Ramos (cell line): Measurements from ENCODE around the gene MRPL23.

ENCODE experiments used
- in situ Hi-C: fragments of 300-500 bp; cut with MboI; formaldehyde crosslinking; loops from one replicate; pipeline ENCODE4 v1.14.3; 2022; ENCODE audit warnings: low sequenced_read_pairs; ENCODE audit not compliant: unreplicated experiment

Gene MRPL23

DNA sequence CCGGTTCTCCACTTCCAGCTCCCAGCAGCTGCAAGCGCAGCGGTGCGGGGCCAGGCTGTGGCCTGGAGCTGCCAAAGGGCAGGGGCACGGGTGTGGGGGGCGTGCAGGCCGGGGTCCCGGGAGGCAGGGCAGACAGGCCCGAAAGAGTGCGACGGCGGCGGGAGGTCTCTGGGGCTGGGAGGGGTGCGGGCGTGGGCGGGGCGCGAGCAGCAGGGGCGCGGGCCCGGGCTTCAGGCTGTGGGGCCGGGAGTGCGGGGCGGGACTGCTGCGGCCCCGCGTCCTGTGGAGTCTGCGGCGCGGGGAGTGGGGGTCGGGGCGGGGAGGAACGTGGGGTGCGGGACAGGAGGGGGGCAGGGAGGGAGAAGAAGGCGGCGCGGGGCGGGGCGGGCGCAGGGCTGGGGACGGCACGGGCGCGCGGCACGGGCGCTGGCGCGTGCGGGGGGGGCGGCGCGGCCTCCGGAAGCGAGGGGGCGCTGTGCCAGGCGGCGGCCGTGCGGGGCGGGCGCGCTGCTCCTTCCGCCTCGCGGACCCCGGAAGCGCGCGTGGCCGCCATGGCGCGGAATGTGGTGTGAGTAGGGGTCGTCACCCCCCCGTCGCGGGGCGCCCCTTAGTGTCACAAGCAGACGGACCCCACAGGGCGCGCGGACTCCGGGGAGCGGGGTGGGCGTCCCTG is at the start of gene MRPL23:
Gene MRPL23, plus strand, starts transcription at position 521 of the 673 bp plus-strand sequence. Its CDS starts 31 bp downstream, at position 552.
- in situ Hi-C loops = no loop called here

DNA sequence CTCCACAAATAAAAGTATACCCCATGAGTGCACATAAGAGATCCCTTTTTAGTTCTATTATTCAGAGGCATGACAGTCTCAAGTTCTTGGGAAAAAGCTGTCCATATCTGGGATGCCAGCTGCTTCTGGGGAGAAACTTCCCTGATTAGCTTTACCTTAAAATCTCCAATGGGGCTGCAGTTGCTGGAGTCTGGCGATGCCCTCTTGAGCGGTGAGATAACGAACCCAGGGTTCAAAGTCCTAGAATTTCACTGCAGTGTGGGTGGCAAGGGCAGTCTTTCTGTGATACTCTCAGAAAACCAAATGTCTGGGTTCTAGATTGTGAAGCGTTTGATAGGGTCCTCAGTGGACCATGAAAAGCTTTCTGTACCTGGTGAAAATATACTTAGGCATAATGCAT is 48.0 kb upstream of the MRPL23 start:
- in situ Hi-C loops = no loop called here

DNA sequence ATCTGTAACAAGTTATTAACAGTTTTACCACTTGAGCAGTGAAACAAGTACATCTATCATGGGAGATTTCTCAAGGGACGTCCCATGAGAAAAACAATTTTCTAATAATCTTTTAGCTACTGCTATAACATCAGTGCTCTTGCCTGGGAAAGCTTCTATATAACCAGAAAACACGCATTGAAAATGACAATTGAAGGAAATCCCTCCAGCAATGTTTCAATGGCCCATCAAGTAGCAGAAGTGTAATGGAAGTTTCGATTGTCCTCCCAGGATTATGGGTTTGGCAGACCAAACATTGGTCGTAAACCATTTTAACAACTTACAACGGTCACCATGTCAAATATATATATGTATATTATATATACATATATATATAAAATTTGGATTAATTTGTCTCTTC is 47.4 kb upstream of the MRPL23 start:
- in situ Hi-C loops = no loop called here

DNA sequence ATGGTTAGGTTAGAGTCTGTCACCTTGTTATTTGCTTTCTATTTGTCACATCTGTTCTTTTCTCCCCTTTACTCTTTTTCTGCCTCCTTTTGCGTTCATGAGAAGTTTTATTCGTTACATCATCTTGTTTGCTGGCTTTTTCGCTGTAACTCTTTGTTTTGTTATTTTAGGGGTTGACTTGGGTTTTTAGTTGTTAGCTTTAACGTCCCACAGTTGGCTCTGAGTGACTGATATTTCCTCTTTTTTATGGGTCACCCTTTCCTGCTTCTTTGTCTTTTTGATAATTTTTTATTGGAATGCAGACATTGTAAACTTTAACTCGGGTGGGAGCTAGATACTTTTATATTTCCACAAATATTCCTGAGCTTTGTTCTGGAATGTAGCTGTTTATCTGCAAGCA is 41.0 kb upstream of the MRPL23 start:
- in situ Hi-C loops = no loop called here

DNA sequence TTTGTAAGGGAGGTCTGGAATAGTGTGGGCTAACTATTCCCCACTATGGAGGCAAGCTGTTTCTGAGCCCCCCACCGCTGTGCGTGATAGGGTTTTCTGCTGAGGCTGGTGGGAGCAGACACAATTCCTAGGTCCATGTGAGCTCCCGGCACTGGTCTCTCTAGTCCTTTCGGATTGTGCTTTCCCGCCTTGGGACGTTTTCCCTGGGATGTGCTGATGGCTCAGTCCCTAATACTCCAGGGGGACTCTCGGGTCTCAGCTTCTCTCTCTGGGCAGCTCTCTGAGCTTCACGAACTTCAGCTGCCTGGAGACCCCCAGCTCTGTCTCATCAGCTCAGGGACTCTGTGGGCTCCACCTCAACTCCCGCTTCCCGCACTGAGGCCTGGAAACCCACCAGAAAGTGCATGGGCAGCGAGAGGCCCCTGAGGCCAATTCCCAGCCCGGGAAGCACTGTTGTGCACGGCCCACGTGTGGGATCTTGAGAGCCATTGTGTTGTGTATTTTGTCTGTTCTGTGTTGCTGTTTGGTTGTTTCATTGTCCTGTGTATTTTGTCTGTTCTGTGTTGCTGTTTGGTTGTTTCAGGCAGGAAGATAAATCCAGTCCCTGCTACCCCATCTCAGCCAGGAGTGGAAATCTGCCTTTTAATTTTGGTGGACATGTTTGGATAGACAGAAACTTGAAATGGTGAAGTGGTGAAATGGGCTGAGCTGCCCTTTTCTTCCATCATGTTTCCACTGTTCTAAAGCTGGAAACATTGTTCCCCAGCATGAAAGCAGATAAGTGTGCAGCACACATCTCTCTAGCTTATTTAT is 40.3 kb upstream of the MRPL23 start:
- in situ Hi-C loops = no loop called here

DNA sequence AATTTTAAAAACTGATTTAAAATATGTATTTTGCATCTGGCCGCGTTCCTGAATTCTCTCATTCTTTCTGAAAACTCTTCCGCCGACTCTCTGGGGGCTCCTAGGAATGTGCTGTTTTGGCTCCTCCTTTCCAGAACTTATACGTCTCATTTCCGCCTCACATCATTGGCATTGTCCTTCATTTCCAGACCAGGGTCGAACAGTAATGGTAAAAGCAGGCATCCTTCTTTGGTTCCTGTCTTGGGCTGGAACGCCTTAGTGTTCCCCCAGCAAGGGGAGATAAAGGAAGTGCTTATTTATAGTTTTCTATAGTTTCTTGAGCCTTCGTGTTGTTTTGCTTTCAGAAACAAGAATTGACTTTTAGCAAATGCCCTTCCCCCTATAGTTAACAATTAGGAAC is 38.5 kb upstream of the MRPL23 start:
- in situ Hi-C loops = no loop called here

DNA sequence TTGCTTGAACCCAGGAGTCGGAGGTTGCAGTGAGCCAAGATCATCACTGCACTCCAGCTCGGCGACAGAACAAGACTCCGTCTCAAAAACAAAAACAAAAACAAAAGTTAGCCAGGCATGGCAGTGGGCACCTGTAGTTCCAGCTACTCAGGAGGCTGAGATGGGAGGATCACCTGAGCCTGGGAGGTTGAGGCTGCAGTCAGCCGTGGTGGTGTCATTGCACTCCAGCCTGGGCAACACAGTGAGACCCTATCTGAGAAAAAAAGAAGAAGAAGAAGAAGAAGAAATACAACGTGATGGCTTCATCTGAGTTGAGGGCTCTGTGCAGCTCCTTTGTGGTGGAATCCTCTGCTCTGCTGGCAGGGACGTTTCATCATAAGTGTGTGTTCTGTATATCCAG is 37.6 kb upstream of the MRPL23 start:
- in situ Hi-C loops = no loop called here

DNA sequence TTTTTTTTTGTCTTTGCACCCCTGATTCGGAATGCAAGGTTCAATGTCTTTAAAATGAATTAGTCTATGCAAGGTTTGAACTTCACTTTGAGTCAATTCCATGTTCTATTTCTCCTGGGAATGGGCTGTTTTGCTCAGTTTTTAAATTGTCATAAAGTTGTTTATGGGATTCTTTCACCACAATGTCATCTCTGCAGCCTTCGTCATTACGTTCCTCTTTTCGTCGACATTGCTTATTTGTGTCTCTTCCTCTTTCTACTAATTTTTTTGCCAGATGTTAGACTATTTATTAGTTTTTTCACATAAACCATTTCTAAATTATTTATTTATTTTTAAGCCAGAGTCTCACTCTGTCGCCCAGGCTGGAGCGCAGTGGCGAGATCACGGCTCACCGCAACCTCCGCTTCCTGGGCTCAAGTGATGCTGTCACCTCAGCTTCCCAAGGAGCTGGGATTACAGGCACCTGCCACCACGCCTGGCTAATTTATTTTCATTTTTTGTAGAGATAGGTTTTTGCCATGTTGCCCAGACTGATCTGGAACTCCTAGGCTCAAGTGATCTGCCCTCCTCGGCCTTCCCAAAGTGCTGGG is 34.7 kb upstream of the MRPL23 start:
- in situ Hi-C loops = no loop called here

DNA sequence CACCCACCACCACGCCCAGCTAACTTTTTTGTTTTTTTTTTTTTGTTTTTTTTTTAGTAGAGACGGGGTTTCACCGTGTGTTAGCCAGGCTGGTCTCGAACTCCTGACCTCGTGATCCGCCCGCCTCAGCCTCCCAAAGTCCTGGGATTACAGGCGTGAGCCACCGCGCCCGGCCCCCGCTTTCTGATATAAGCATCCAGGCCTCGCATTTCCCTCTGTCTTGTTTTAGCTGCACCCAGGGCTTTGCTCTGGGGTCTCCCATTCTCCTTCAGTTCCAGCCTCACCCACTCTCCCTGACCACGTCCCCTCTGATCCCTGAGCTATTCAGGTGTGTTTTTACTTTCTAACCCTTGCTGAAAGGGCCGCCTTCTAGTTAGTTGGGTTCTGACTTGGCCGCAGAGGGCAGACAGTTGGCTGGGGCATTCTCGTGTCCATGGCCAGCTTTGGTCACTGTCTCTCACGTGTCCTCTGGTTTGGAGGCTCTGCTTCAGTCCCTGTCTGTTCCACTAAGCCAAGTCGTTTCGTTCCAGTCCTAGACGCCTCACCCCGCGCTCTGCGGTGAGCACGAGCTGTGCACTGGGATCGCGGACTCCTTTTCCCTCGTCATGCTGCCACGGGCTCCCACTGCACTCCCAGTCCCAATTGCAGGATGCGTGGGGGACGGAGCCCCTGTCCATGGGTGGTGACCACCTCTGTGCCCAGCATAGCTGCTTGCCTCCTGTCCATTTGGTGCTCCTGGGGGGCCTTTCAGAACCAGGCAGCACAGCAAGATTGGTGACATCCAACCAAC is 33.7 kb upstream of the MRPL23 start:
- in situ Hi-C loops = no loop called here

DNA sequence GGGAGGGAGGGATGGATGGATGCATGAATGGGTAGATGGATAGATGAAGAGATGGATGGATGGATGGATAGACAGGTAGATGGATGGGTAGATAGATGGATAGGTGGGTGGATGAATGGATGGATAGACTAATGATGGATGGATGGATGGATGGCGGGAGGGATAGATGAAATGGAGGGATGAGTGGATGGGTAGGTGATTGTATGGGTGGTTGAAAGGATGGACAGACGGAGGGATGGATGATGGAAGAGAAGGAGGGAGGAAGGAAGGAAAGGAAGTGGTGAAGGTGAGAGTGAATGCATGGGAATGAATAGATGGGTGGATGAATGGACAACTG is 31.4 kb upstream of the MRPL23 start:
- in situ Hi-C loops = loop anchor here (5.0 kb wide), 1 partner anchor 33 kb away; no protein-coding TSS in a partner anchor

DNA sequence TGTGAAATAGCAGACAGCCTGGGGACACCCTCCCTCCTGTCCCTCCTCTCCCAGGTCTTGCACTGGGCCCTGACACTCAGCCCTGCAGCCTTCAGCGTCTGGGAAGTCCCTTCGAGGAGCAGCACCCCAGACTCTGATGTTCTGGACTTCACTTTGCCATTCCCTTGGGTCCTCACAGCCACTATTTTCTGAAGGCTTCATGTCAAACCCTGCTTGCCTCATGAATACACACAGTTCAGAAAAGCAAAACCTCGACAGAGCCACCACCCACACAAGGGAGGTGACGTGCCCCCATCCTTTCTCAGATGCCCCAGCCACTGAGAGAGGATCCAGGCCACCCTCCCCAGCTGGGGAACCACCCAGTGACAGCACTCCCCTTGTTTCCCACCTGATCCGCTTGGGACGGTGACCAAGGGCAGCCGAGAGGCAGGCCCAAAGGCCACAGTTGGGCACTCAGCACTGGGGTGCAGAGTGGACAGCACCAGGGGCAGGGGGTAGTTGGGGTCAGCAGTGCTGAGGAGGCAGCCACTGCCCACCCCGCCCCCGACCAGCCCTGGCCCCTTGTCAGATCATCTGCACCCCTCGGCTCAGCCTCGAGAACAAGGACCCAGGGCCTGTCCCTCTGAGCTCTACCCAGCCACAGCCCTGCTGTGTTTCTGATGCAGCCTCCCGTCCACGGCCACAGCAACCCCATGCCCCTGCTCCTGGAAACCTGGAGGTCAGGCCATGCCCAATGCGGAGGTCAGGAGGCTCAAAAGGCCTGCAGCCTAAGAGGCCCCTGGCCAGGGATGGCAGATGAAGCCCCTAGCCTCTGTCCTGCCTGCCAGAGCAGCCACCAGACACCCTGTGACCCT is 30.8 kb upstream of the MRPL23 start:
- in situ Hi-C loops = loop anchor here (5.0 kb wide), 1 partner anchor 34 kb away; no protein-coding TSS in a partner anchor

DNA sequence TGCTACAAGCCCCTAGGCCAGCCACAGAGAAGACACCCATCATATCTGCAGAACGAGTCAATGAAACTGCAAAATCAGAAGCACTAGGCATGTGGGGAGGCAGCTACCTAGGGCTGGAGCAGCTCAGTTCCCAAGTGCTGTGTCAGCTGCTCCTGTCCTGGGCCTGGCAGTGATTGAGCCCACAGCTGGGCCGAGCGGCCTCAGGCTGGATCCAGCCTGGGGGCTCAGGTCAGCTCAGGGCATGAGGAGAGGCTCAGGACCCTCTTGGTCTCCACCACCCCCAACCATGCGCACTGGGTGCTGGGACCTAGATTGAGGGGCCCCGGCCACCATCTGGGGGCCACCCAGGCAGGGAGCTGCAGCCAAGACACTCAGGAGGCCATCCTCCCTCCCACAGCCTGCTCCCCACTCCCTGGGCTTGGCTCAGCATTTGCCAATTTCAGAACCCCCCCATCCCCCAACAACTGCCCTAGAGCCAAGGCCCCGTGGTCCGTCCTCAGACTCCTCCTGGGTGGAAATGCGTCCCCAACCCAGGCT is 30.1 kb upstream of the MRPL23 start:
- in situ Hi-C loops = loop anchor here (5.0 kb wide), 1 partner anchor 35 kb away; no protein-coding TSS in a partner anchor

DNA sequence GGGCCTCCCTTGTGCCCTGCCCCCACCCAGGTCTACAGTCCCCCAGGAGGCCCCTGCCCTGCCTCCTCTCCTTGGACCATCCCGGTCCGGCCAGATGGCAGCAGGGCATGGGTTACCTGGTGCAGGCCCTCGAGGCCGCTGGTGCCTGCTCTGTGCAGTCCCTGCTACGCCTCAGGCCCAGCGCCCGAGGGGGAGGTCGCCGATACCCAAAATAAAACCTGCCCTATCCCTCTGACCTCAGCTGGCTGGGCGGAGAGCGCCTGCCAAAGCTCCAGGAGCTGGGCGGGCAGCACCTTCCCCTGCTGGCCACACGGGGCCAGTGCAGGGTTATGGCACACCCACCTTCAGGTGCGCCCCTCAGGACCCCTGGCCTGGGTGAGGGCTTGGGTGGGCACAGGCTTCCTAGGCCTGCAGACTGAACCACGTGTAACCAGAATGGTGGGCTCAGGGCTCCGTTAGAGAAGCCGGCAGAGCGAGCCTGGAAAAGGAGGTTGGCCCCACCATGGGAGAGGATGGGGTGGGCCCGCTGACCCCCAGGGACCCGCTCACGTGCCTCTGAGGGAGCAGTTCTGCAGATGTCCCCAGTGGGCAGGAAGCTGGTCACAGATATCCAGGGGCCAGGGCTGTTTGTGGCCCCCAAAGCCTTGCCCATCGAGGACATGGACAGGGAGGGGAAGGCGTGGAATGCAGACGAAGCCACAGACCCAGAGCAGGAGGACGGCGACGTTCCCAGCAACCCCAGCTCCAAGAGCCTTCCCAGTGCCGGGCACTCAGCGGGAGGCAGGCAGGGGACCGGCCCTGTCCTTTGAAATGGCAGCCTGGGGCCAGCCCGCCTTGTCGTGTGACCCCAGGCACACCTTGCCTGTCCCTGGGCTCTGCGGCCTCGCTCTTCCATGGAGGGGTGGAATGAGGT is 29.4 kb upstream of the MRPL23 start:
- in situ Hi-C loops = loop anchor here (5.0 kb wide), 1 partner anchor 35 kb away; no protein-coding TSS in a partner anchor

DNA sequence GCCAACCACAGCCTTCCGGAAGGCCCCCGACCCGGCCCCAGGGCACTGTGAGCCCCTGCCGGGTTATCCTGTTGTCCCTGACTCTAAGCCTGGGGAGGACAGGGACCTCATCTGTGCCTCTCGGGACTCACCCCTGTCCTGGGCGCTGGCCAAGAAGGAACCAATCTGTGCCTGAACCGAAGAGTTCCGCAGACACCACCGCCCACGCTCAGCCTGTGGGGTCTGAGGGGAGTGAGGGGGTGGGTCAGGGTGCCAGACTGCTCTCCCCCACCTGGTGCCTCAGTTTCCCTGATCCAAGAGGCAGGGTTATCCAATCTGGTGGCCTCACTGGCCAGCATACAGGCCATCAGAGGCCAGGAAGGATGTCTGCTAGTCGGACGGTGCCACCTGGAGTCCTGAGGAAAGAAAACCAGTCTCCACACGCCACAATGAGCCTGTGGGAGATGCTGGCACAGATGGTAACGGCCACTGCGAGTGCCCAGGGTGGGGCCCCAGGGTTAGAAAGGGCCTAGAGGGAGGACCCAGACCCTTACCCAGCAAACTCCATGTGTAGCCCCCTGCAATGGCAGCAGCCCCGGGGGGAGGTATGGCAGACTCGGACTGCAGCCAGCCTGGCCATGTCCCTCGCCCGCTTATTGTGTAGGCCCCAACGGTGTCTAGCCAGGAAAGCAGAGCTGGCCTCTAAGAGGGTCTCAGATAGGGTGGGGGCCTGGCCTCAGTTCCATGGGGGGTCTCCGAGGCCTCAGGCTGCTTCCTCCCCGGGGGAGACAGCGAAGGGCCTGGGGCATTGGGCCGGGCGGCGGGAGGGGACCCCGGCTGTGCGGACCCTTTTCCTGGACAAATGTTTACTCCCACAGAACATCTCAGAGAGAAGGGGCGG is 28.5 kb upstream of the MRPL23 start:
- in situ Hi-C loops = loop anchor here (5.0 kb wide), 1 partner anchor 36 kb away; no protein-coding TSS in a partner anchor

DNA sequence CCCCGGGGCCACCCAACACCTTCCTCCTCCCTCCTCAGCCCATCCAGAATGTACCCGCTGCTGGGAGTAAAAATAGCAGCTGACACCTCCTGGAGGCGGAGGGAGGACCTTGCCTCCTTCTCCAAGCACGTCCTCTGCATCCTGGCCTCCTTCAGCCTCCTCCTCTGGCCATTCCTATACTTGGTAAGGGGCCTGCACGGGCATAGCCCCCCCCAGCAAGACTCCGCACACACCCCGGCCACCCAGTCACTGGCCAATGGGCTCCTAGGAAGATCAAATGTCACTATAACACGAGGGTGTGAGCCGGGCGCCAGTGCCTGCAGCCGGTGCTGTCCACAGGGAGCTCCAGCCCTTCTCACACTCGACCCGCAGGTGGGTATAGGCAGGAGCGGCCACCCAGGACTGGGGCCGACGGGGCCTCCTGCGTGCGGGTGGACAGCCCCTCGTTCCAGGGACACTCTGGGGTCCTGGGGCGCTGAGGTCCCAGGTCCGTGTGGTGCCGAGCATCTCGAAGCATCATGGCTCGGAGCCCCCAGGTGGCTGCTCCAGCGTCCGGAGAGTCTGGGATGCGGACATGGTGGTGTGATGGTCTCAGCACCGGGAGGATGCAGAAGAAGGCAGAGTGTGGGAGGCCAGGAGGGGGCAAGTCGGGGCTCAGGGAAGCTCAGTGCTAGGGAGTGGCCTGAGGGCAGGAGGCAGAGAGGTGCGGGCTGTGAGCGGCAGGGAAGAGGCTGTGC is 27.6 kb upstream of the MRPL23 start, which contains the start of gene TNNT3:
Gene TNNT3, plus strand, starts transcription at position 313 of the 737 bp plus-strand sequence. CDS start 3,172 bp downstream, outside the sequence.
- in situ Hi-C loops = loop anchor here (5.0 kb wide), 1 partner anchor 37 kb away; no protein-coding TSS in a partner anchor

DNA sequence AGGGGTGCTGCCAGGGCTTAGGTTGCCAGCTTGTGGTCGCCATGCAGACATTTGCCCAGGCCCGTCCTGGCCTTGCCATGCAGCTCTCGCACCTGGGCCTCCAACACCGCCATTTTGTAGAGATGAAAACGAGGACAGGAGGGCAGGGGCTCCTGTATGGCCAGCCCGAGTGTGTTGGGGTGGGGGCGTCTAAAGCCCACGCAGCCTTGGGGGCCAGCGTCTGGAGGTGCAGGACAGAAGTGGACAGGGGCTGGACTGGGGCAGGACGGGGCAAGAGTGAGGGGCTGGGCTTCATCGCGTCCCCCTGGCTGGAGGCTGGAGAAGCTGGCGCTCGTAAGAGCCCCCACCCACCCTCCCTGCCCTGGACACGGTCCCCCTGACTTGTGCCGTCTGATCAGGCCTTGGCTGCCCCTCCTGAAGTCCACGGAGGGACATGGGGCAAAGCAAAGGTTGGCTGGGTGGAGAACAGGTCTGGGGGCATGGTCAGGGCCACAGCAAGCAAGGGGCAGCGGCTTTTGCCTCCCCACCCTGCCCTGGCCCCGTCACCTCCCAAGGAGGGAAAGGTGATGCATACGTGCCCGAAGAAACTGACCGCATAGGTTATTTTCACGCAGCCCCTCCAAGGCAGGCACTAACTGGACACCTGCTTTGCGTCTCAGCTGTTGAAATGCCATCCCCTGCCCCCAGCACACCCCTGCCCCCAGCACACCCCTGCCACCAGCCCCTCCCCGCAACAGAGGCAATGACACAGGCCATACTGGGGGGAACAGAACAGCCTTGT is 26.8 kb upstream of the MRPL23 start:
- in situ Hi-C loops = no loop called here
